Parathyroid adenoma (tissue), 2 donors: ENCODE measurements around the gene SEPTIN8.

ENCODE experiments used
- H2AFZ ChIP-seq: fragments of 300-600 bp; sonication (generic); one replicate; pipeline ENCODE4 v1.7.0; 2017; ENCODE audit warnings: antibody characterized with exemption, mild to moderate bottlenecking
- H3K27ac ChIP-seq: fragments of 300-600 bp; sonication (generic); one replicate; pipeline ENCODE4 v1.7.0; 2017
- H3K27me3 ChIP-seq: fragments of 300-600 bp; sonication (generic); one replicate; pipeline ENCODE4 v1.7.0; 2017; ENCODE audit warnings: low read length; ENCODE audit not compliant: control insufficient read depth, insufficient read depth
- H3K36me3 ChIP-seq: fragments of 300-600 bp; sonication (generic); one replicate; pipeline ENCODE4 v1.7.0; 2017; ENCODE audit warnings: low read length; ENCODE audit not compliant: control insufficient read depth, insufficient read depth
- H3K4me1 ChIP-seq: fragments of 300-600 bp; sonication (generic); one replicate; pipeline ENCODE4 v1.7.0; 2017; ENCODE audit warnings: control low read depth
- H3K4me2 ChIP-seq: fragments of 300-600 bp; sonication (generic); one replicate; pipeline ENCODE4 v1.7.0; 2017; ENCODE audit warnings: low read length
- H3K4me3 ChIP-seq: fragments of 300-600 bp; sonication (generic); one replicate; pipeline ENCODE4 v1.7.0; 2017; ENCODE audit warnings: low read depth, low read length
- H3K79me2 ChIP-seq: fragments of 300-600 bp; sonication (generic); one replicate; pipeline ENCODE4 v1.7.0; 2017; ENCODE audit warnings: control low read depth
- H3K9ac ChIP-seq: fragments of 300-600 bp; sonication (generic); one replicate; pipeline ENCODE4 v1.7.0; 2017; ENCODE audit warnings: mild to moderate bottlenecking
- H3K9me3 ChIP-seq: fragments of 300-600 bp; sonication (generic); one replicate; pipeline ENCODE4 v1.7.0; 2017; ENCODE audit warnings: low read length; ENCODE audit not compliant: control insufficient read depth
- CTCF ChIP-seq: fragments of 300-600 bp; sonication (generic); IDR thresholded peaks from one replicate; pipeline ENCODE4 v1.7.0; 2017; ENCODE audit warnings: antibody characterized with exemption, mild to moderate bottlenecking
- donor health status: primary hyperparathyroidism.

SEPTIN8 gene

DNA sequence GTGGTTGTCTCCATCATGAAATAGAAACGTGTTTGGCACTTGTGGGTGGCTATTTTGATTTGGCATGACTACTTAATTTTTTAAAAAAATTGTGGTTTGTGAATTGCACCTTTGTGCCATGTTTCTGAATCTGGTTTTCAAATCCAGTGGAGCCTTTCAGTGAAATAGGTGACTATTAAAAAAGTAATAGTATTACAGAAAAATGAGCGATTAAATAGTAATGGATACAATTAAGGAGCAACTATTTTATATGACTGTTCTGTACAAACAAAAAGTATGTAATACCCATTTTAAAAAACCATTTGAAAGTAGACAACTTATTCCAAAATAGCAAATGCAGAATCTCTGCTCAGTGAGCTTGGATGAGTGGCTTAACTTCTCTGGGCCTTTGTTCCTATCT is 39.0 kb upstream of the SEPTIN8 start:
- no peak overlapping the region for H2AFZ ChIP-seq
- TF ChIP-seq CTCF, result no peak
- H3K4me3 ChIP-seq, result no peak overlapping the region
- H3K36me3 ChIP-seq, result no peaks in the 10 kb centered on the region
- no peaks in the 10 kb centered on the region for H3K9me3 ChIP-seq
- no peaks in the 10 kb centered on the region for H3K27me3 ChIP-seq
- H3K9ac ChIP-seq, result no peak overlapping the region
- no peaks in the 10 kb centered on the region for H3K79me2 ChIP-seq
- H3K27ac ChIP-seq, result no peak overlapping the region
- H3K4me1 ChIP-seq, result no peaks in the 10 kb centered on the region
- no peak overlapping the region for H3K4me2 ChIP-seq

GRCh38 chr5:132815454-132815853 is 38.4 kb upstream of the SEPTIN8 start:
- no peak overlapping the region for H3K4me3 ChIP-seq
- no peak for TF ChIP-seq CTCF
- no peaks in the 10 kb centered on the region for H3K9me3 ChIP-seq
- H3K4me1 ChIP-seq, result no peaks in the 10 kb centered on the region
- H3K27ac ChIP-seq, result no peak overlapping the region
- H3K9ac ChIP-seq, result no peak overlapping the region
- no peak overlapping the region for H3K4me2 ChIP-seq
- no peak overlapping the region for H2AFZ ChIP-seq
- no peaks in the 10 kb centered on the region for H3K27me3 ChIP-seq
- H3K79me2 ChIP-seq, result no peaks in the 10 kb centered on the region
- H3K36me3 ChIP-seq, result no peaks in the 10 kb centered on the region

DNA sequence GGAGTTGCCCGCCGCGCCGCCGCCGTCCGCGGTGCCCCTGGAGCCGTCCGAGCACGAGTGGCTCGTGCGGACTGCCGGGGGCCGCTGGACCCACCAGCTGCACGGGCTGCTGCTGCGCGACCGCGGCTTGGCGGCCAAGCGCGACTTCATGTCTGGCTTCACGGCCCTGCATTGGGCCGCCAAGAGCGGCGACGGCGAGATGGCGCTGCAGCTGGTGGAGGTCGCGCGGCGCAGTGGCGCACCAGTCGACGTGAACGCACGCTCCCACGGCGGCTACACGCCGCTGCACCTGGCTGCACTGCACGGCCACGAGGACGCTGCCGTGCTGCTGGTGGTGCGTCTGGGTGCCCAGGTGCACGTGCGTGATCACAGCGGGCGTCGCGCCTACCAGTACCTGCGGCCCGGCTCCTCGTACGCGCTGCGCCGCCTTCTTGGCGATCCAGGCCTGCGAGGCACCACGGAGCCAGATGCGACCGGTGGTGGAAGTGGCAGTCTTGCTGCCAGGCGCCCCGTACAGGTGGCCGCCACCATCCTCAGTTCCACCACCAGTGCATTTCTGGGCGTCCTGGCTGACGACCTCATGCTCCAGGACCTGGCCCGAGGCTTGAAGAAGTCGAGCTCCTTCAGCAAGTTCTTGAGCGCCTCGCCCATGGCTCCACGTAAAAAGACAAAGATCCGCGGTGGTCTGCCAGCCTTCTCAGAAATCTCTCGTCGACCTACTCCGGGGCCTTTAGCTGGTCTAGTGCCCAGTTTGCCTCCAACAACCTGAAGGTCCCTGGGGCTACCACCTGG is 37.7 kb upstream of the SEPTIN8 start:
- TF ChIP-seq CTCF, result no peak
- Histone ChIP-seq H3K27ac (no peak overlapping the region), H3K4me1 (no peaks in the 10 kb centered on the region), H3K4me3 (no peak overlapping the region), H3K9ac (no peak overlapping the region), H3K27me3 (no peaks in the 10 kb centered on the region), H2AFZ (no peak overlapping the region), H3K36me3 (no peaks in the 10 kb centered on the region), H3K4me2 (no peak overlapping the region), H3K9me3 (no peaks in the 10 kb centered on the region), H3K79me2 (no peaks in the 10 kb centered on the region)

GRCh38 chr5:132813599-132814502 is 36.8 kb upstream of the SEPTIN8 start:
- TF ChIP-seq CTCF, result no peak
- Histone ChIP-seq H3K79me2 (no peaks in the 10 kb centered on the region), H3K4me1 (no peaks in the 10 kb centered on the region), H3K4me2 (peak overlapping the region; percentile 67), H3K36me3 (no peaks in the 10 kb centered on the region), H3K27me3 (no peaks in the 10 kb centered on the region), H3K9ac (no peak overlapping the region), H3K4me3 (peak overlapping the region; percentile 40), H3K9me3 (no peaks in the 10 kb centered on the region), H2AFZ (peak overlapping the region; percentile 93), H3K27ac (no peak overlapping the region)
